Jurkat, Clone E6-1 (cell line): ENCODE results near the gene CPAMD8.
"Not testable (repeated sequence)": the region's sequence is repeated elsewhere in the genome, so short reads cannot be mapped to it uniquely, and the experiment has no call there.

Source experiments
- DNase-seq: peaks from one replicate; pipeline ENCODE4 v3.0.0-alpha.2; 2011; ENCODE audit warnings: low read depth, low spot score
- H3K4me3 ChIP-seq: 2 replicates; pipeline ENCODE4 v1.5.1; 2011; ENCODE audit warnings: mild to moderate bottlenecking, low read length, control low read depth, moderate library complexity

Gene CPAMD8

GRCh38 chr19:16957855-16958254 is 68.8 kb downstream of the CPAMD8 start:
- DNase-seq, result no peak
- H3K4me3 ChIP-seq, result no peak overlapping the region

- H3K4me3 ChIP-seq, result no peak overlapping the region
- no peak for DNase-seq
Observed at GRCh38 chr19:16957151-16957701, 69.4 kb downstream of the CPAMD8 start.

DNA sequence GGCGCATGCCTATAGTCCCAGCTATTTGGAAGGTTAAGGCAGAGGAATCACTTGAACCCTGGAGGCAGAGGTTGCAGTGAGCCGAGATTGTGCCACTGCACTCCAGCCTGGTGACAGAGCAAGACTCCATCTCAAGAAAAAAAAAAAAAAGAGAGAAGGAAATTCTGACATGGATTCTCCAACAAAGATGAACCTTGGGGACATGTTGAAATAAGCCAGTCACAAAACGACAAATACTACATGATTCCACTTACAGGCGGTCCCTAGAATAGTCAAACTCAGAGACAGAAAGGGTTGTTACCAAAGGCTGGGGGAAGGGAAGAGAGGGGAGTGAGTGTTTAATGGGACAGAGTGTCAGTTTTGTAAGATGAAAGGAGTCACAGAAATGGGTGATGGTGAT is 71.4 kb downstream of the CPAMD8 start:
- no peak for DNase-seq
- H3K4me3 ChIP-seq, result no peak overlapping the region

- DNase-seq, result no peak
Observed at GRCh38 chr19:16952046-16952445, 74.6 kb downstream of the CPAMD8 start.

DNA sequence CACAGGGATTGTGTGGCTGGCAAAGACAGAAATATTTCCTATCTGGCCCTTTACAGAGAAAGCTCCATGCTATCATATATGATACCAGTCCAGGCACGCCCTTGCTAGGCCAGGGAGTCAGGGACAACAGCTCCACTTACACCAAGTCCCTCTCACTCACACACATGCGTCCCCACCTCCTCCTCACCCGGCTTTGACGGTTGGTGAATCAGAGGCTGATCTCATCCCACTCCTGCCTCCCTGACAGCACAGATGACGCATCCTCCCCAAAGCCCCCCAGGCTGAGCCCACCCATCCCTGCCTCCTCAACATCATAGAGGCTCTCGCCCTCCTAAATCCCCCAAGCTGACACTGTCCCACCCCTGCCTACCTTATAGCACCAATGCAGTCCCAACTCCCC is 75.1 kb downstream of the CPAMD8 start:
- no peak for DNase-seq
- H3K4me3 ChIP-seq, result no peak overlapping the region

More at GRCh38 chr19:16952046-16952445, 74.6 kb downstream of the CPAMD8 start:
- H3K4me3 ChIP-seq, result no peak overlapping the region

DNA sequence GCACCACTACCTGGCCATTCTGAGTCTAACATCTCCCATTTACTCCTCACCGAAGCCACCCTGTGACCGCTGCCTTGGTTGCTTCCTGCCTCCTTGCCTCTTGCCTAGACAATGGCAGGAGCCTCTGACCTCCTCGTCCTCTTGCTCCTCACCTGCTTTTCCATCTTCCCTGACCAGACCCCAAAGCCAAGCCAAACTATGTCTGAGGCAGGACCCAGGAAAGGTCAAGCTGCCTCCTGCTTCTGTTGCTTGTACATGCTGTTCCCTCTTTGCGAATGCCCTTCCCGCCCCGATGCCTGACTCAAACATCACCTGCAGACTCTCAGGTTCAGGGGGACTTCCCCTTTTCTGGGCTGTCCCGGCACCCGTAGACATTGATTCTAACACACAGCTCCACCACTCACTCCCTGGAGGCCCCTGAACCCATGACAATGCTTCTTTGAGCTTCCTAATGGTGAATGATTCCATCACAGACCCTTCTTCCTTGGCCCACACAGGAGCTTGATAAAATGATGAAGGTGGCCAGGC is 77.0 kb downstream of the CPAMD8 start:
- no peak overlapping the region for H3K4me3 ChIP-seq
- DNase-seq, result no peak

DNA sequence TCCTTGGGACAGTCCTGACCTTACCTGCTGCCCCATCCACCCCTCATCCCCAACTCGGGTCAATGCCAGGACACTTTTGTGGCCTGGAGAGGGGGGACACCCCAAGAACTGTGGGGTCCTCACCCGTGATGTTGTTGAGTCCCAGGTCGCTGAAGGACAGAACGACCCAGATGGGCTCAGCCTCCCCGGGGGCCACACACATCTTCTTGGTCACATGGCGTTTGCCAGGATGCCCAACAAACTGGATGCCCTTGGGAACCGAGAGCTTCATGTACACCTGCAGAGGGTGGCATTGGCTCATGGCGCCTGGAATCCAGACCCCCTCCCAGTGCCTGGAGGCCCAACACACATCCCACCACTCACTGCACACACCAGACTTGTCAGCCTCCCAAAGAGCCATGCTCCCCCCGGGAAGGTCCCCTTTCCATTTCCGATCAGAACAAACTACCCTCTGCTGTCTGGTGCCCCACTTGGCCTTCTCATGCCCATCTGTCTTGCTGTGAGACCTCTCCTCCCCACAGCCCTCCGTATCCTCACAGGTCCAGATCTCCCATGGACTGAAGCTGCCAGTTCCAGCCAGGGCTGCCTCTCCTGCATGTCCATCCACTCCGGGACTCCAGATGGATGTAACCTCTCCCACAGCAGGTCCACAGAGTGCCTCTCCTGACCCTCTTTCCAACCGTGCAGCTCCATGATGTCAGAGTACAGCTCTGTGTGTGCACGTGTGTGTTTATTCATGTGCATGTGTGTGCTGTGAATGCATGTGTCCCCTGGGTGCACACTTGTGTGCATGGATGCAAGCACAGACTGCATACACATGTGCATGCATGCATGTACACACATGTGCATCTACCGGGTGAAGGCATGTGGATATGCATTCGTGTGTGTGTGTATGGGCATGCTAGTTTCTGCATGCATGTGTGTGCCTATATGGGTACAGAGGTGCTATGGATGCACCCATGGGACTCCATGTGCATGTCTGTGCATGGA is 79.4 kb downstream of the CPAMD8 start:
- DNase-seq, result no peak
- H3K4me3 ChIP-seq, result no peak overlapping the region

DNA sequence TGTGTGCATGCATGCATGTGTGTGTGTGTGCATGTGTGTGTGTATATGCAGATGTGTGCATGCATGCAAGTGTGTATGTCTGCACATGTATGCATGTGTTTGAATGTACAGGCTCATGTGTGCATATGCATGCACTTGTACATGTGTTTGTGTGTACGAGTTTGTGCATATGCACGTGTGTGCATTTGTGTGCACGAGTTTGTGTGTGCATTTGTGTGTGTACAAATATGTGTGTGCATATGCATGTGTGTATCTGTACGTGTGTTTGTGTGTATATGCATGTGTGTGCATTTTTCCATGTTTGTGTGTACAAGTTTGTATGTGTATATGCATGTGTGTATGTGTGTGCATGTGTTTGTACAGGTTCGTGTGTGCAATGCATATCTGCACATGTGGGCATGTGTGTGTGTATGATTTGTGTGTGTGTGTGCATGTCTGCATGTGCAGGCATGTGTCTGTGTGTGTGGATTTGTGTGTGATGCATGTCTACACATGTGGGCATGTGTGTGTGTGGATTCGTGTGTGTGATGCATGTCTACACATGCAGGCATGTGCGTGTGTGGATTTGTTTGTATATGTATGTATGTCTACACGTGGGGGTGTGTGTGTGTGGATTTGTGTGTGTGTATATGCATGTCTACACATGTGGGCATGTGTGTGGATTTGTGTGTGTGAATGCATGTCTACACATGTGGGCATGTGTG is 80.7 kb downstream of the CPAMD8 start:
- H3K4me3 ChIP-seq, result no peak overlapping the region
- DNase-seq, result no peak

DNA sequence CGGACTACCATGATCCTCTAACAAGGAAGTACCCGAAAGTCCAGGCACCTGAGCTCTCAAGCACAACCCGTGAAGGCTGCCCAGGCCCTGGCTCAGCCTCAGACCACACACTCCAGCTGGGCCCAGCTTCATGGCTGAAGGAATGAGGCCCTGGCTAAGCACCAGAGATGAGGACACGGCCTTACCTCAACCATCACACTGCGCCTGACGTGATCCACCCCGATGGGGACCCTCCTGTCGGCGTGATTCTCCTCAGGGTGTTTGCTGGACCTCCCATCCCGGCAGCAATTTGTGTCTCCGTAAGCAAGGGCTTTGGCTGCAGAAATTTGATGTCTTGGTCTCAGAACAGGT is 81.3 kb downstream of the CPAMD8 start:
- DNase-seq, result no peak
- H3K4me3 ChIP-seq, result no peak overlapping the region

GRCh38 chr19:16944626-16945363 is 81.8 kb downstream of the CPAMD8 start:
- no peak for DNase-seq
- H3K4me3 ChIP-seq, result no peak overlapping the region

DNA sequence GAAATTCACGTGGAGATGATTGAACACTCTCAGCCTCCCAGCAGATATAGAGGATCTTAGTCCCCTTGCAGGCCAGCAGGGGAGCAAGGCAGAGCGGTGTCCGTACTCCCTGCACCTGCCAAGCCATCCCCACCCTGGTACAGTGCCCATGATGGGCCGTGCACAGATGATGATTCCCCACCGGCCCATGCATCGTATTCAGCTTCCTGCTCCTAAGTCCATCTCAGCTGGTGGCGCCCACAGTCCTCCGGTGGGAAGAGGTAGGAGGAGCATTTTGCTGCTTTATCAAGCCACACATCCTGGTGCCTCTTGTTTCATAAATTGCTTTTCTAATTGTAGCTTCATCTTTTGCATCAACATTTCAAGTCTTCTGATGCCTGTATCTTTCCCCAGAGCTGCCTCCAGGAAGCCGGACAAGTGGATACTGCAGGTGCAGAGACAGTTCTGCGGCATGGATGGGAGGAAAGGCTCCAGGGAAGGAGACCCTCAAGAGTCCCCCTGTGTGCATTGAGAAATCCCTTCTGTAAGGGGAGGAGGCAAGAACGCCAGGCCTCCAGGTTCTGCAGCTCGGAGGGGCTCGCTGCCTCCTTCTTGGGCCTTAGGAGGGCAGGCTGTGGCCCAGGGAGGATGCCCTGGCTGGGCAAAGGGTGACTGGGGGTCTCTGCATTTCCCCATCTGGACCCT is 82.5 kb downstream of the CPAMD8 start:
- H3K4me3 ChIP-seq, result no peak overlapping the region
- no peak for DNase-seq

DNA sequence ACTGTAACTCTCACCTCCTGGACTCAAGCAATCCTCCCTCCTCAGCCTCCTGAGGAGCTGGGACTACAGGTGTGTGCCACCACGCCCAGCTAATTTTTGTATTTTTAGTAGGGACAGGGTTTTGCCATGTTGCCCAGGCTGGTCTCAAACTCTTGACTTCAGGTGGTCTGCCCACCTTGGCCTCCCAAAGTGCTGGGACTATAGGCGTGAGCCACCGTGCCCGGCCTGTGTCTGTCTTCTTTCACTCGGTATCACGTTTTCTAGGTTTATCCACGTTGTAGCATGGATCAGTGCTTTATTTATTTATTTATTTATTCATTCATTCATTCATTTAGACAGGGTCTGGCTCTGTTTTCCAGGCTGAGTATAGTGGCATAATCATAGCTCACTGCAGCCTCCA is 83.5 kb downstream of the CPAMD8 start:
- H3K4me3 ChIP-seq, DNase-seq: not testable (repeated sequence)

GRCh38 chr19:16942583-16942982 is 84.0 kb downstream of the CPAMD8 start:
- H3K4me3 ChIP-seq, result no peak overlapping the region
- DNase-seq, result no peak

DNA sequence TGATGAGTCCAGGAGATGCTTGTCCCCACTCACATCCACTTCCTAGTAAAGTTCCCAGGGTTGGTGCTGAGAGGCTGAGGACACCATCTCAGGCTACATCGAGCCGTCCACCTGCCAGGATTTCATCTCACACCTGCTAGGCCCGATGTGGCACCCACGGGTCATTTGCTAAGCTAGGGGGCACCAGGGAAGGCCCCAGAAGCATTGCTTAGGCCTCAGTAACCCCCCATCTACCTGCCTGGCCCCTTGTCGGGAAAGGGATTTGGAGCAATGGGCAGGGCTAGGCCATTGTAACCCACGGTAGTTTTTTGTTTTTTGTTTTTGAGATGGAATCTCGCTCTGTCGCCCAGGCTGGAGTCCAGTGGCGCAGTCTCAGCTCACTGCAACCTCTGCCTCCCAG is 86.0 kb downstream of the CPAMD8 start:
- no peak overlapping the region for H3K4me3 ChIP-seq
- no peak for DNase-seq

DNA sequence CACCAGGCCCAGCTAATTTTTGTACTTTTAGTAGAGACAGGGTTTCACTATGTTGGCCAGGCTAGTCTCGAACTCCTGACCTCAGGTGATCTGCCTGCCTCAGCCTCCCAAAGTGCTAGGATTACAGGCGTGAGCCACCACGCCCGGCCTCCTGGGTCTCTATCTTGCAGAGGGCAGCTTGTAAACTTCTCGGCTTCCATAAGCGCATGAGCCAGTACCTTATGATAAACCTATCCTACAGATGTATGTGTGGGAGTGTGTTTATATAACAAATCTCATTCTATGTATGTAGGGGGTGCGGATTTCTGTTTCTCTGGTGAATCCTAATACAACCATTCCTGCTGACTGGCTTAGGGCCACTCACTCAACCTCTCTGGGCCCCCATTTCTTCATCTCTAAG is 86.5 kb downstream of the CPAMD8 start:
- not testable (repeated sequence) for H3K4me3 ChIP-seq, DNase-seq

DNA sequence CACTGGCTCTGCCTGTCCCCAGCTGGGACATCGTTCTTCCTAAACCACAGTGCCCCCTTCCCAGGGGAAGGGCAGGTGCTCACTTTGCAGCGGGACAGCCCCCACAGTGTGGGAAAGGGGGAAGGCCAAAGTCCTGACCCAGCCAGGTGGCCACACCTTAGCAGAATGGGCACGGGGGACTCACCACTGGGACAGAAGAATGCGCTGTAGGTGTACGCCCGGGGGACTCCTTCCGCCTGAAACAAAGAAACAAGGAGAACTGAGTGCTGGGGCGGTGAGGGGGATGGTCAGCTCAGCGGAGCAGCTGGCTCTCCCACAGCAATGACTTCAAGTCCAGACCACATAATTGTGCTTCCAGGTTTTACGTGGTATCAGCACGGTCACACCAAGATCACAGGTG is 88.4 kb downstream of the CPAMD8 start:
- H3K4me3 ChIP-seq, result no peak overlapping the region
- DNase-seq, result no peak

GRCh38 chr19:16937796-16938195 is 88.8 kb downstream of the CPAMD8 start:
- not testable (repeated sequence) for H3K4me3 ChIP-seq, DNase-seq

DNA sequence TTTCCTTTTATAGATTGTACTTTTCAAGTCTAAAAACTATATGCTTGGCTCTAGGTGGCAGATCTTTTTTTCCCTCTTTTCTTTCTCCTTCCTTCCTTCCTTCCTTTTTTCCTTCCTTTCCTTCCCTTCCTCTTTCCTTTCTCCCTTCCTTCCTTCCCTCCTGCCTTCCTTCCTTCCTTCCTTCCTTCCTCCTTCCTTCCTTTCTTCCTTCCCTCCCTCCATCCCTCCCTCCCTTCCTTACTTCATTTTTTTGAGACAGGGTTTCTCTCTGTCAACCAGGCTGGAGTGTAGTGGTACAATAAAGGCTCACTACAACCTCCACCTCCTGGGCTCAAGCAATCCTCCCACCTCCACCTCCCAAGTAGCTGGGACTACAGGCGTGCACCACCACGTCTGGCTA is 89.7 kb downstream of the CPAMD8 start:
- no peak overlapping the region for H3K4me3 ChIP-seq
- no peak for DNase-seq

GRCh38 chr19:16934489-16934888 is 92.1 kb downstream of the CPAMD8 start:
- DNase-seq, result no peak
- no peak overlapping the region for H3K4me3 ChIP-seq
